ENCODE results near the gene SULT1E1.

SULT1E1 gene

GRCh38 chr4:69860052-69860451 is at the start of gene SULT1E1:
TSS of gene SULT1E1 (minus strand) at chr4:69860145. CDS start at chr4:69857644, 2,501 bp downstream.
- no peak for DNase-seq

- no peak for DNase-seq
These were observed 49.2 kb upstream of the SULT1E1 start for GRCh38 chr4:69909195-69909594.

GRCh38 chr4:69907151-69907550 is 47.2 kb upstream of the SULT1E1 start:
- no peak for DNase-seq

- DNase-seq: no peak
These were observed 36.7 kb upstream of the SULT1E1 start for GRCh38 chr4:69896530-69897116.

GRCh38 chr4:69894721-69895120 is 34.8 kb upstream of the SULT1E1 start:
- DNase-seq: no peak

GRCh38 chr4:69894186-69894585 is 34.2 kb upstream of the SULT1E1 start:
- no peak for DNase-seq

- DNase-seq: no peak
These were observed 28.4 kb upstream of the SULT1E1 start for GRCh38 chr4:69888336-69888735.

- DNase-seq: no peak
These were observed 22.2 kb upstream of the SULT1E1 start for GRCh38 chr4:69882150-69882549.

- DNase-seq: peak; percentile 42
These were observed 21.3 kb upstream of the SULT1E1 start for GRCh38 chr4:69881173-69881773.

GRCh38 chr4:69878250-69878649 is 18.3 kb upstream of the SULT1E1 start:
- no peak for DNase-seq

GRCh38 chr4:69877453-69877852 is 17.5 kb upstream of the SULT1E1 start:
- DNase-seq: no peak

GRCh38 chr4:69876071-69876470 is 16.1 kb upstream of the SULT1E1 start:
- DNase-seq: no peak

GRCh38 chr4:69875576-69875975 is 15.6 kb upstream of the SULT1E1 start:
- DNase-seq: no peak

- no peak for DNase-seq
These were observed 14.6 kb upstream of the SULT1E1 start for GRCh38 chr4:69874507-69874906.

GRCh38 chr4:69861756-69862155 is 1.8 kb upstream of the SULT1E1 start:
- no peak for DNase-seq

- no peak for DNase-seq
These were observed 765 bp upstream of the SULT1E1 start for GRCh38 chr4:69860521-69861298.

- no peak for DNase-seq
These were observed 732 bp downstream of the SULT1E1 start for GRCh38 chr4:69859140-69859685.

- no peak for DNase-seq
These were observed 1.3 kb downstream of the SULT1E1 start for GRCh38 chr4:69858690-69859089.

- DNase-seq: no peak
These were observed 4.1 kb downstream of the SULT1E1 start for GRCh38 chr4:69855822-69856221.

- no peak for DNase-seq
These were observed 10.0 kb downstream of the SULT1E1 start for GRCh38 chr4:69849969-69850368.

- DNase-seq: no peak
These were observed 10.6 kb downstream of the SULT1E1 start for GRCh38 chr4:69849297-69849696.

GRCh38 chr4:69848028-69848427 is 11.9 kb downstream of the SULT1E1 start:
- no peak for DNase-seq

GRCh38 chr4:69843932-69844331 is 16.0 kb downstream of the SULT1E1 start:
- no peak for DNase-seq

- no peak for DNase-seq
These were observed 16.6 kb downstream of the SULT1E1 start for GRCh38 chr4:69843301-69843700.

All from CD4-positive, alpha-beta T cell treated with Interleukin-6 for 4 hours (primary cell).